PC-3 (cell line): ENCODE measurements around the gene BRD4. TPM values are rescaled to one million over a fixed set of nuclear protein-coding genes. Genes with fewer than 3 reads are reported as not detected.
A peak's percentile ranks its signal among the peaks of the same experiment; 100 is the strongest.

Source experiments
- ATAC-seq: fragments of 200-7000 bp; cut with Tn5 transposase; 2 replicates; pipeline ENCODE4 v1.9.1; 2020; ENCODE audit warnings: mild to moderate bottlenecking, moderate library complexity
- BruUV-seq: library from RNA; stranded (reverse); fragments of 400-500 nt; replicated peaks from 2 replicates; lab custom pipeline; 2021; lab: Mats Ljungman, UMichigan
- CTCF ChIA-PET: fragments of 300-600 bp; sonication (Branson Sonifier 250); formaldehyde crosslinking; loops from one replicate; lab custom pipeline; 2022; ENCODE audit warnings: antibody characterized with exemption; lab: Charles Lee
- POLR2A ChIA-PET: fragments of 300-600 bp; sonication (Branson Sonifier 250); formaldehyde crosslinking; loops from one replicate; lab custom pipeline; 2022; ENCODE audit warnings: antibody characterized with exemption; ENCODE audit not compliant: unreplicated experiment; lab: Charles Lee
- DNase-seq: peaks from one replicate; pipeline ENCODE4 v3.0.0-alpha.2; 2015
- H2AFZ ChIP-seq: fragments of 300-600 bp; sonication (generic); 2 replicates; pipeline ENCODE4 v1.6.0; 2016; ENCODE audit warnings: antibody characterized with exemption, low read length
- H3F3A ChIP-seq: fragments of 300-600 bp; sonication (generic); one replicate; pipeline ENCODE4 v1.6.0; 2017; ENCODE audit warnings: antibody characterized with exemption, low read length, control low read depth, mild to moderate bottlenecking; ENCODE audit not compliant: unreplicated experiment
- H3K27ac ChIP-seq: fragments of 300-600 bp; sonication (generic); 2 replicates; pipeline ENCODE4 v1.5.1; 2016; ENCODE audit warnings: mild to moderate bottlenecking, low read length
- H3K27me3 ChIP-seq: fragments of 300-600 bp; sonication (generic); 2 replicates; pipeline ENCODE4 v1.6.1; 2016; ENCODE audit warnings: low read length, mixed read lengths
- H3K36me3 ChIP-seq: fragments of 300-600 bp; sonication (generic); 2 replicates; pipeline ENCODE4 v1.6.1; 2016; ENCODE audit warnings: low read depth, mixed run types, low read length, mixed read lengths
- H3K4me1 ChIP-seq: fragments of 300-600 bp; sonication (generic); 2 replicates; pipeline ENCODE4 v1.5.1; 2016; ENCODE audit warnings: low read length; ENCODE audit not compliant: insufficient read depth
- H3K4me2 ChIP-seq: fragments of 300-600 bp; sonication (generic); 2 replicates; pipeline ENCODE4 v1.6.0; 2016; ENCODE audit warnings: low read length
- H3K4me3 ChIP-seq: fragments of 300-600 bp; sonication (generic); 2 replicates; pipeline ENCODE4 v1.5.1; 2016; ENCODE audit warnings: mild to moderate bottlenecking, low read length, mixed read lengths
- H3K79me2 ChIP-seq: fragments of 300-600 bp; sonication (generic); 2 replicates; pipeline ENCODE4 v1.6.1; 2017; ENCODE audit warnings: low read length, mixed read lengths
- H3K9ac ChIP-seq: fragments of 300-600 bp; sonication (generic); 2 replicates; pipeline ENCODE4 v1.6.0; 2016; ENCODE audit warnings: mild to moderate bottlenecking, low read length
- H3K9me2 ChIP-seq: fragments of 300-600 bp; sonication (generic); replicated peaks from 2 replicates; pipeline ENCODE4 v1.6.1; 2016; ENCODE audit warnings: mixed run types, low read length, mixed read lengths
- H3K9me3 ChIP-seq: fragments of 300-600 bp; sonication (generic); 2 replicates; pipeline ENCODE4 v1.6.1; 2016; ENCODE audit warnings: low read length, mixed read lengths
- H4K20me1 ChIP-seq: fragments of 300-600 bp; sonication (generic); 2 replicates; pipeline ENCODE4 v1.6.1; 2016; ENCODE audit warnings: low read length, mixed read lengths
- EZH2 ChIP-seq: fragments of 300-600 bp; sonication (generic); IDR thresholded peaks from one replicate; pipeline ENCODE4 v1.6.1; 2017; ENCODE audit warnings: antibody characterized with exemption, mild to moderate bottlenecking, low read length; ENCODE audit not compliant: unreplicated experiment
- EZH2phosphoT487 ChIP-seq: fragments of 300-600 bp; sonication (generic); IDR thresholded peaks from 2 replicates; pipeline ENCODE4 v1.6.1; 2018; ENCODE audit warnings: mild to moderate bottlenecking, antibody characterized with exemption, low read length, borderline replicate concordance
- intact Hi-C: fragments of 100-400 bp; cut with micrococcal nuclease; formaldehyde crosslinking; loops from 2 replicates; pipeline ENCODE4 v1.9.0; 2023
- total RNA-seq: library from RNA; depleted of rRNA; stranded (reverse); fragments of >200 nt; gene quantifications from 2 replicates; pipeline ENCODE4 v1.2.3, GENCODE V29; 2014
- TF ChIP-seq, protein P1 (sequence below): fragments of 300-600 bp; sonication (generic); conservative IDR thresholded peaks from 2 replicates; pipeline ENCODE4 v1.5.1; 2017; ENCODE audit warnings: antibody characterized with exemption, low read depth, mild to moderate bottlenecking, low read length

Gene BRD4
- total RNA-seq, 1 experiment from 2014 or later = 20.9 TPM

DNA sequence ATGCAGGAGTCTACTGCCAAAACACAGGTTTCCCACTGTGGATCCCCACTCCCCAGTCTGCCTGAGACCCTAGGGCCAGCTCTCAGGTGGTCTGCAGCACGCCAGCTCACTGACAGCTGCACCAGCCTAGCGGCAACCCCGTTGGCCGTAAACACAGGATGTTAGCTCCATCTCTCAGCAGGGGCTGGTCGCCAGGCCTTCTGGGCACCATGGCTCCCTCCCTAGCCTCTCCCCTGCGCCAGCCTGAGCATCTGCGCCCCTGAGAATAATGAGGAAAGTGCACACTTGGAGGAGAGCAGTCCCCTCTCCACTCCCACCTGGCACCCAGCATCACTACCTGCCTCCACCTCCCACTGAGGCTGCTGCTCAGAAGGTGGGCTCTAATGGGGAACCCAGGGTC is 79.3 kb downstream of the BRD4 start:
- intact Hi-C loops = no loop called here
- peaks cover 13% of the 10 kb centered on the region for H4K20me1 ChIP-seq

DNA sequence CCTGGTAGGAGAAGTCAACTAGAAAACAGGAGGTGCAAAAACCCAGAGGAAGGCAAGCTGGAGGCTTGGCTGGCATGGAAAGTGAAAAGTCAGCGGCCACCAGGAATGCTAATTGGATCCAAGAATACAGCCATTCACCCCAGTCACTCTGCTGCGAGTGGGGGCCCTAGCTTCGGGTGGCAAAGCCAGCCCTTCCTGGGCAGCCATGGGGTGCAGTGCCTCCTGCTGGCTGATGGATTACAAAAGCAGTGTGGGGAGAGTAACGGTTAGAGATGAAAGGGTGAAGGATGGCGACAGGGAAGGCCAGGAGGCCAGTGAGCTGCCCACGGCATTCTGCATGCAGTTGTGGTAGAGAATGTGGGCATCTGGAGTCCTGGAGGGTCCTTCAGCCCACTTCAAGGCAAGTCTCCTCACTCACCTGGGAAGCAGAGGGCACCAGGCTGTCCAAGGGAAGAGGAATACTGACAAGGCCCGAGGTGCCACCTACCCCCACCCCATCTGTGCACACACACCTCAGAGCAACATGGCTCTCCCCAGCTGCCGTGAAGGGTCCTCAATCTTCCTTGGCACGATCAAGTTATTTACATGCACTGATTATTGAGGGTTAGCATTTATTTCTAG is 79.8 kb downstream of the BRD4 start:
- CTCF ChIA-PET = no interaction called here
- no TSS peak for BruUV-seq
- no peaks in the 10 kb centered on the region for H3K27me3 ChIP-seq
- peak overlapping the region; percentile 34 for H3K9ac ChIP-seq
- H3K36me3 ChIP-seq = peaks cover 70% of the 10 kb centered on the region
- no peak overlapping the region for H3K4me3 ChIP-seq
- H2AFZ ChIP-seq = no peak overlapping the region
- H3K9me2 ChIP-seq = no peaks in the 10 kb centered on the region
- no peaks in the 10 kb centered on the region for H3F3A ChIP-seq
- H3K9me3 ChIP-seq = no peaks in the 10 kb centered on the region
- intact Hi-C loops = no loop called here
- H3K4me1 ChIP-seq = peaks cover 31% of the 10 kb centered on the region
- TF ChIP-seq EZH2phosphoT487 (no peak), EZH2 (no peak)
- TF ChIP-seq, protein P1, sequence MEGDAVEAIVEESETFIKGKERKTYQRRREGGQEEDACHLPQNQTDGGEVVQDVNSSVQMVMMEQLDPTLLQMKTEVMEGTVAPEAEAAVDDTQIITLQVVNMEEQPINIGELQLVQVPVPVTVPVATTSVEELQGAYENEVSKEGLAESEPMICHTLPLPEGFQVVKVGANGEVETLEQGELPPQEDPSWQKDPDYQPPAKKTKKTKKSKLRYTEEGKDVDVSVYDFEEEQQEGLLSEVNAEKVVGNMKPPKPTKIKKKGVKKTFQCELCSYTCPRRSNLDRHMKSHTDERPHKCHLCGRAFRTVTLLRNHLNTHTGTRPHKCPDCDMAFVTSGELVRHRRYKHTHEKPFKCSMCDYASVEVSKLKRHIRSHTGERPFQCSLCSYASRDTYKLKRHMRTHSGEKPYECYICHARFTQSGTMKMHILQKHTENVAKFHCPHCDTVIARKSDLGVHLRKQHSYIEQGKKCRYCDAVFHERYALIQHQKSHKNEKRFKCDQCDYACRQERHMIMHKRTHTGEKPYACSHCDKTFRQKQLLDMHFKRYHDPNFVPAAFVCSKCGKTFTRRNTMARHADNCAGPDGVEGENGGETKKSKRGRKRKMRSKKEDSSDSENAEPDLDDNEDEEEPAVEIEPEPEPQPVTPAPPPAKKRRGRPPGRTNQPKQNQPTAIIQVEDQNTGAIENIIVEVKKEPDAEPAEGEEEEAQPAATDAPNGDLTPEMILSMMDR = peak; percentile 74
- ATAC-seq (no peak), DNase-seq (no peak)
- H3K4me2 ChIP-seq = no peak overlapping the region
- H3K79me2 ChIP-seq = peaks cover 46% of the 10 kb centered on the region; the same call in 1 of the 2 replicates
- H3K27ac ChIP-seq = peak overlapping the region; percentile 60
- peaks cover 16% of the 10 kb centered on the region for H4K20me1 ChIP-seq
- POLR2A ChIA-PET = no interaction called here

More for the DNA sequence above, 79.3 kb downstream of the BRD4 start:
- BruUV-seq = no TSS peak
- no peaks in the 10 kb centered on the region for H3K9me2 ChIP-seq
- no peak overlapping the region for H3K4me3 ChIP-seq
- no peak overlapping the region for H3K27ac ChIP-seq
- DNase-seq = no peak
- ATAC-seq = no peak
- H3K9ac ChIP-seq = no peak overlapping the region
- no peaks in the 10 kb centered on the region for H3F3A ChIP-seq
- H2AFZ ChIP-seq = no peak overlapping the region
- no peaks in the 10 kb centered on the region for H3K9me3 ChIP-seq
- H3K4me2 ChIP-seq = no peak overlapping the region
- ChIA-PET POLR2A (interaction anchor here (0.5 kb wide), 1 partner anchor 92 kb away, joined by 17 read pairs; no protein-coding TSS in a partner anchor), CTCF (no interaction called here)
- peaks cover 43% of the 10 kb centered on the region; the same call in 1 of the 2 replicates for H3K79me2 ChIP-seq
- no peaks in the 10 kb centered on the region for H3K27me3 ChIP-seq
- H3K4me1 ChIP-seq = peaks cover 31% of the 10 kb centered on the region
- TF ChIP-seq, protein P1 = no peak
- TF ChIP-seq EZH2phosphoT487 (no peak), EZH2 (no peak)
- H3K36me3 ChIP-seq = peaks cover 70% of the 10 kb centered on the region
